Hematopoietic multipotent progenitor cell (in vitro differentiated cells): Measurements from ENCODE around the gene TMEM117. TPM values are rescaled to one million over a fixed set of nuclear protein-coding genes. Genes with fewer than 3 reads are reported as not detected.

ENCODE experiments used
- DNase-seq, 3 donors: peaks; one replicate each; pipeline ENCODE4 v3.0.0-alpha.2; 2011 to 2015; ENCODE audit warnings: low read depth in 2 of 3, low spot score in 2 of 3
- total RNA-seq: library from RNA; depleted of rRNA; stranded (reverse); fragments of >200 nt; gene quantifications from one replicate; pipeline ENCODE4 v1.2.3, GENCODE V29; 2012

The TMEM117 gene
- total RNA-seq, 1 donor: 3.0 TPM

DNA sequence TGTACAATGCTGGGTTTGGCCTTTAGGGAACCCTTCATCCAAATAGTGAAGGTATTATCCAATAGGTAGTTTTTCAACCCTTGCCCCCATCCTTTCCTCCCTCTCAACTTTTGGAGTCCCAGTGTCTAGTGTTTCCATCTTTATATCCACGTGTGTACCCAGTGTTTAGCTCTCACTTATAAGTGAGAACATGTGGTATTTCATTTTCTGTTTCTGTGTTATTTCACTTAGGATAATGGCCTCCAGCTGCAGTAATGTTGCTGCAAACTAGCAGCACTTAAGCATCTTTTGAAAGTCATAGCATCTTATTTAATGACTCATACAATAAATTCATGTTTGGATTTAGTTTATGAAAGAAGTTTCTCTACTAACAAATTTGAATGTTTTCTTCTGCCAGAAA, 597.8 kb downstream of the TMEM117 start:
- no peak for DNase-seq

DNA sequence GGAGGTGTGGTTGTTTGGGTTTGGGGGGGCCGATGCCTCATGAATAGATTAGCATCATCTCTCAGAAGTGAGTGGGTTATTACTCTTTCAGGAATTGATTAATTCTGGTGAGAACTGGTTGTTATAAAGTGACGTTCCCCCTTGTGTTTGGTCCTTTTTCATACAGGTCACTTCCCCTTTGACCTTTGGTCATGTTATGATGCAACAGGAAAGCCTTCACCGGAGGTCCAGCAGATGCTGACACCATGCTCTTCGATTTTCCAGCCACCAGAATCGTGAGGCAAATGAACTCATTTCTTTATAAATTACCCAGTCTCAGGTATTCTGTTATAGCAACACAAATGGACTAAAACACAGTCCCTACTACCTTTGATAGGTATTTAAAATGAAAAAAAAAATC, 600.9 kb downstream of the TMEM117 start:
- no peak for DNase-seq

Other genes with a start within 250 kb of the TMEM117 start
- 8.1 TPM for gene PUS7L, start 77.3 kb upstream of the TMEM117 start, total RNA-seq
- gene IRAK4, start 77.1 kb upstream of the TMEM117 start, total RNA-seq: 17.2 TPM
- 9.4 TPM for gene TWF1, start 29.8 kb upstream of the TMEM117 start, total RNA-seq